GM18526 (cell line): ENCODE data around the gene AIDA.

Experiments used
- POLR2A ChIP-seq: IDR thresholded peaks from 3 replicates; pipeline ENCODE4 v1.6.1; 2011; ENCODE audit not compliant: insufficient read length; ENCODE audit errors: extremely low read depth

AIDA gene

GRCh38 chr1:222732216-222733159, 20.2 kb upstream of the AIDA start:
- TF ChIP-seq POLR2A: no peak

GRCh38 chr1:222730866-222731265, 18.6 kb upstream of the AIDA start:
- TF ChIP-seq POLR2A: no peak

DNA sequence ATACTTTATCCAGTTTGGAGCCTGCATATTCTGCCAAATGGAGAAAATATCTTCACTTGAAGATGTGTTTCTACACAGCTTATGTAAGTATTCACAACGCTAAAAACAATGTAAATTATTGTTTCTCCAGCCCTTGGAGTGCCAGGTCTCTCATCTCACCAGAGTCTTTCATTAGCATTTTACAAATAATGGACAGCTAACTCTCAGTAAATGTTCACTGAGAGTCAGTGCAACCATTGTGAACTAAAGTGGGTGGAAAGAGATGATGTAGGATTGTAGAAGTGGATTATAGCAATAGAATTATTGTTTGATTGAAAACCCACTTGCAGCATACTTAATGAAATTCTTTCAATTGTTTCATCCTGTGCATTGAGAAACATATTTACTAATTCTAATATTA, 16.5 kb upstream of the AIDA start:
- TF ChIP-seq POLR2A: no peak

- no peak for TF ChIP-seq POLR2A
Observed at GRCh38 chr1:222716393-222716792, 4.1 kb upstream of the AIDA start.

DNA sequence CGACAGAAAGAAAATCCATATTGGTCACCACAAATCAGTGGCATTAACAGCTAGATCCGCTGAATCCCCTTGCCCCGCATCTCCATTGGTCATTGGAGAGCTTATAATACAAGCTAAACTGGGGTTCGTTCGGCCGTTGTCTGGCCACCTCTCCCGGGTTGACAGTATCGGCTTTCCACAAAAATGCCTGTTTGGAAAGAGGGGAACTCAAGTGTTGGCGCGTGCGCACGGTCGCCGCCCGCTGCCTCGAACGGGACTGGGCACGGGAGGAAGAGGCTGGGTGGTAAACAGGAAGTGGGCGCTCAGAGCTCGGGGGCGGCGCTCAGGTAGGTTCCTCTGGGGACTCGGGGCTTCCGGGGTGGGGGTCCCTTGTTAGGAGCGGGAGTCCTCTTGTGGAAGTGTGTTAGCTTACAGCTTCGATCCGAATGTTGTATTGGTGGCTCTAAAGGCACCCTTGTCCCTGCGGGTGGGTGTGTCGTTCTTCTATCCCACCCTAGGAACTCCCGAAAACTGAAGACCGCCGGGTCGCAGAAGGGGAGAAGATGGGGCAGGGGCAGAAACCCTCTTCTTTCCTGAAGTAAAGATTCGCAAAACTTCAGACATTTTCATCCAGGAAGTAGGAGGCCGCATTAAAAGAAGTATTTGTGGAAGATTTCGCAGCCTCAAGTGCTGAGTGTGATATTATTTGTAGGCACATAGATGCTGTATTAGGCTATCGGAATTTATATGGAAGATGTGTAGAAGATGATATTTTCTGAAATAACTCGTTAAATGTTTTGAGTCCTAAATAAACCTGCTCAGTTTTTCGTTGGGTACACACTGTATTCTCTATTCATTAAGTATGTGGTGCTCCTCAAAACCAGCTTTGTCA, 1.0 kb upstream of the AIDA start:
- TF ChIP-seq POLR2A: peak; percentile 50

- peak; percentile 21 for TF ChIP-seq POLR2A
Observed at GRCh38 chr1:222711319-222712252, 705 bp downstream of the AIDA start.

- no peak for TF ChIP-seq POLR2A
Observed at GRCh38 chr1:222709700-222710153, 2.6 kb downstream of the AIDA start.

DNA sequence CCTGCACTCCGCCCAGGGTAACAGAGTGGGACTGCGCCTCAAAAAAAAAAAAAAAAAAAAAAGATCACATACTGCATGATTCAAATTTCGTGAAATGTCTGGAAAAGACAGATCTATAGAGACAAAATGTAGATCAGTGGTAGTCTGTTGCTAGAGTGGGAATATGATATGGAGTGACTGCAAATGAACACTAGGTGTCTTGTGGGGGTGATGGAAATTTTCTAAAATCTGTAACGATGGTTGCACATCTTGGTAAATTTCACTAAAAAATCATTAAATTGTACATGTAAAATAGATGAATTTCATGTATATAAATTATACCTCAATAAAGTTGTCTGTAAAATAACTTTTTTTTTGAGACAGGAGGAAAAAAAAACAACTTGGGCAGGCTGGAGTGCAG, 5.5 kb downstream of the AIDA start:
- no peak for TF ChIP-seq POLR2A

DNA sequence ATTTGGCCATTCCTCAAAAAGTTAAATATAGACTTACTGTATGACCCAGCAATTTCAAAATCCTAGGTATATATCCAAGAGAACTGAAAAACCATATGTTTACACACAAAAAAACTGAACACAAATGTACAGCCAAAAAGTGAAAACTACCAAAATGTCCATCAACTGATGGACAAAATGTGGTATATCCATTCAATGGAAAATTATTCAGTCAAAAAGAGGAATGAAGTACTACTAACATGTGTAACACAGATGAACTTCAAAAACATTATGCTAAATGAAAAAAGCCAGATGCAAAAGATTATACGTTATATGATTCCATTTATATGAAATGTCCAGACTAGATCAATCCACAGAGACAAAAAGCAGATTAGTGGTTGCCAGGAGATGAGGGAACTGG, 8.0 kb downstream of the AIDA start:
- no peak for TF ChIP-seq POLR2A

- TF ChIP-seq POLR2A: no peak
Observed at GRCh38 chr1:222702210-222702609, 10.1 kb downstream of the AIDA start.

DNA sequence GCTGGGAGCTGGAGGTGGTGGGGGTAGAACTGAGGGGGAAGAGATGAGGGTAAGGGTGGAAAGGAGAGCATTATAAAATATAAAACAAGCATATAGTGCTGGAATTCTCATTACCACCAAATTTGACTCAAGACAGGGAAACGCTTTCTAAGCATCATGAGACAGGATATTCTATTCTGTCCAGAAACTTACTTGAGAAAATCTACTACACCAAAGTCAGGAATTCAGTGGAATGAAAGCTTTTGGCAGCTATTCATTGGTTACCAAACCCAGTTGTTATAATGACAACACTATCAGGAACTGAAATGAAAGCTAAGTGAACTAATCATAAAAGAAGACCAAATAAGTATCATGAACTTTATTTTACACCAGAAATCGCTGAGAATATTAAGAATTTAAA, 14.5 kb downstream of the AIDA start:
- TF ChIP-seq POLR2A: no peak

- TF ChIP-seq POLR2A: no peak
Observed at GRCh38 chr1:222697203-222697602, 15.1 kb downstream of the AIDA start.

DNA sequence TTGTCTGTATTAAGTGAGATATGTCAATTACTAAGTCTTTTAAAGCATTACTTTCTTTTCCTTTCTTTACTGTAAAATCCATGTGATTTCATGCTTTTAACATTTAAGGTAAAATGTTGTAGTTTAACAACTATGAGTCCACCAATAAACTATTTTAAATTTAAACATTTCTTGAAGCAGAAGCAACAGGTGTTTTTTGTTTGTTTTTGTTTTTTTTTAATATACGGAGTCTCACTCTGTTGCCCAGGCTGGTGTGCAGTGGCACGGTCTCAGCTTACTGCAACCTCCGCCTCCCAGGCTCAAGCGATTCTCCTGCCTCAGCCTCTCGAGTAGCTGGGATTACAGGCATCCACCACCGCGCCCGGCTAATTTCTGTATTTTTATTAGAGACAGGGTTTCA, 15.6 kb downstream of the AIDA start:
- TF ChIP-seq POLR2A: no peak

GRCh38 chr1:222694927-222695326, 17.4 kb downstream of the AIDA start:
- TF ChIP-seq POLR2A: no peak

- no peak for TF ChIP-seq POLR2A
Observed at GRCh38 chr1:222691016-222691415, 21.3 kb downstream of the AIDA start.
